Suppressor macrophage treated with lipopolysaccharide for 4 hours (primary cell): ENCODE results near the gene FRG2.
"Not testable (repeated sequence)": the region's sequence is repeated elsewhere in the genome, so short reads cannot be mapped to it uniquely, and the experiment has no call there.

ENCODE experiments used
- DNase-seq: peaks from one replicate; pipeline ENCODE4 v3.0.0-alpha.2; 2020

The FRG2 gene

GRCh38 chr4:190015538-190016368 lies 11.3 kb downstream of the FRG2 start:
- no peak for DNase-seq

GRCh38 chr4:190014771-190015537 lies 12.1 kb downstream of the FRG2 start:
- DNase-seq = no peak

- DNase-seq = not testable (repeated sequence)
Observed at GRCh38 chr4:189989941-189990340, 37.1 kb downstream of the FRG2 start.

GRCh38 chr4:189988877-189989431 lies 38.1 kb downstream of the FRG2 start:
- DNase-seq = no peak

GRCh38 chr4:189985651-189986243 lies 41.3 kb downstream of the FRG2 start:
- DNase-seq = not testable (repeated sequence)

GRCh38 chr4:189984661-189985060 lies 42.4 kb downstream of the FRG2 start:
- not testable (repeated sequence) for DNase-seq

- not testable (repeated sequence) for DNase-seq
Observed at GRCh38 chr4:189983916-189984526, 43.0 kb downstream of the FRG2 start.

- DNase-seq = no peak
Observed at GRCh38 chr4:189981970-189982369, 45.1 kb downstream of the FRG2 start.

- not testable (repeated sequence) for DNase-seq
Observed at GRCh38 chr4:189980292-189980691, 46.8 kb downstream of the FRG2 start.

- DNase-seq = no peak
Observed at GRCh38 chr4:189979196-189980047, 47.6 kb downstream of the FRG2 start.
